PFSK-1 (cell line): ENCODE results near the gene TBX18.

ENCODE experiments used
- POLR2AphosphoS5 ChIP-seq: IDR thresholded peaks from 2 replicates; pipeline ENCODE4 v1.6.1; 2012; ENCODE audit warnings: low read depth, mild to moderate bottlenecking, control low read depth, low read length, moderate library complexity
- TF ChIP-seq, protein P1 (sequence below), 2 experiments: IDR thresholded peaks; 2 replicates each; pipeline versions ENCODE4 v1.6.1 to v1.8.0; 2011 to 2012; ENCODE audit warnings: low read depth in 2 of 2, low read length in 2 of 2, control low read depth in 1 of 2, inconsistent platforms in 1 of 2, mild to moderate bottlenecking in 1 of 2, moderate library complexity in 1 of 2; ENCODE audit not compliant: insufficient read depth in 1 of 2

DNA sequence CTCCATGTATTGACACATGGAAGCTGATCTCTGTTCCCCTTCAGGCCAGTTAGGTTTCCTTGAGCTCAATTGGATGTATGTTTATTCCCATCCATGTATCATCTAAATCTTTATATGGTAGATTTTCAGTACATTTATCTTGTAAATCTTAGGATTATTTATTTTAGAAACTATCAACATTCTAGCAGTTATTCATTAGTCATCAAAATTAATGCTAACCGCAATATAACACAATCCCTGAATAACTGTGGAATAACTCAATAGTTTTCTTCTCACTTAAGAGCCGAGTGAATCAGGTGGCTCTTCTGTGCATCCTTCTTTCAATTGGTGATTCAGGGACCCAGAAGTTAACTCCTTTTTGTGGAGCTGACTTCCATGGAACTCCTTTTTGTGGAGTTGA lies 15.5 kb upstream of the TBX18 start:
- TF ChIP-seq, protein P1, sequence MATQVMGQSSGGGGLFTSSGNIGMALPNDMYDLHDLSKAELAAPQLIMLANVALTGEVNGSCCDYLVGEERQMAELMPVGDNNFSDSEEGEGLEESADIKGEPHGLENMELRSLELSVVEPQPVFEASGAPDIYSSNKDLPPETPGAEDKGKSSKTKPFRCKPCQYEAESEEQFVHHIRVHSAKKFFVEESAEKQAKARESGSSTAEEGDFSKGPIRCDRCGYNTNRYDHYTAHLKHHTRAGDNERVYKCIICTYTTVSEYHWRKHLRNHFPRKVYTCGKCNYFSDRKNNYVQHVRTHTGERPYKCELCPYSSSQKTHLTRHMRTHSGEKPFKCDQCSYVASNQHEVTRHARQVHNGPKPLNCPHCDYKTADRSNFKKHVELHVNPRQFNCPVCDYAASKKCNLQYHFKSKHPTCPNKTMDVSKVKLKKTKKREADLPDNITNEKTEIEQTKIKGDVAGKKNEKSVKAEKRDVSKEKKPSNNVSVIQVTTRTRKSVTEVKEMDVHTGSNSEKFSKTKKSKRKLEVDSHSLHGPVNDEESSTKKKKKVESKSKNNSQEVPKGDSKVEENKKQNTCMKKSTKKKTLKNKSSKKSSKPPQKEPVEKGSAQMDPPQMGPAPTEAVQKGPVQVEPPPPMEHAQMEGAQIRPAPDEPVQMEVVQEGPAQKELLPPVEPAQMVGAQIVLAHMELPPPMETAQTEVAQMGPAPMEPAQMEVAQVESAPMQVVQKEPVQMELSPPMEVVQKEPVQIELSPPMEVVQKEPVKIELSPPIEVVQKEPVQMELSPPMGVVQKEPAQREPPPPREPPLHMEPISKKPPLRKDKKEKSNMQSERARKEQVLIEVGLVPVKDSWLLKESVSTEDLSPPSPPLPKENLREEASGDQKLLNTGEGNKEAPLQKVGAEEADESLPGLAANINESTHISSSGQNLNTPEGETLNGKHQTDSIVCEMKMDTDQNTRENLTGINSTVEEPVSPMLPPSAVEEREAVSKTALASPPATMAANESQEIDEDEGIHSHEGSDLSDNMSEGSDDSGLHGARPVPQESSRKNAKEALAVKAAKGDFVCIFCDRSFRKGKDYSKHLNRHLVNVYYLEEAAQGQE (IDR thresholded peaks at IDR 0.05; ENCODE audit: insufficient read depth in 1 of 2, low read depth in 2 of 2, low read length in 2 of 2), result no peak
- no peak for TF ChIP-seq POLR2AphosphoS5
